K562 (cell line): Measurements from ENCODE around the gene TRIM38. TPM values are rescaled to one million over a fixed set of nuclear protein-coding genes. Genes with fewer than 3 reads are reported as not detected.
A peak's percentile ranks its signal among the peaks of the same experiment; 100 is the strongest.

Experiments used
- ATF4 ChIP-seq: fragments of 450-650 bp; formaldehyde crosslinking; IDR thresholded peaks from 2 replicates; pipeline ENCODE4 v1.4.0; 2022; ENCODE audit warnings: mild to moderate bottlenecking, moderate library complexity
- BCL6 ChIP-seq: fragments of 250-450 bp; sonication (Bioruptor Pico); IDR thresholded peaks from 2 replicates; pipeline ENCODE4 v1.4.0; 2020
- BRF2 ChIP-seq: IDR thresholded peaks from 3 replicates; pipeline ENCODE4 v1.6.1; 2011; ENCODE audit warnings: borderline replicate concordance, mild to moderate bottlenecking; ENCODE audit not compliant: insufficient read length, insufficient read depth
- DPF2 ChIP-seq: fragments of 450-650 bp; IDR thresholded peaks from 2 replicates; pipeline ENCODE4 v1.6.1; 2016
- GATAD2A ChIP-seq: fragments of 450-650 bp; IDR thresholded peaks from 2 replicates; pipeline ENCODE4 v1.6.1; 2017
- GTF2A2 ChIP-seq: IDR thresholded peaks from 2 replicates; pipeline ENCODE4 v1.6.1; 2016; ENCODE audit warnings: mild to moderate bottlenecking, missing genetic modification characterization, missing compliant biosample characterization
- GTF2F1 ChIP-seq: IDR thresholded peaks from 2 replicates; pipeline ENCODE4 v1.6.1; 2011; ENCODE audit warnings: low read depth, low read length, improper control_type of control experiment
- ID3 ChIP-seq, 2 experiments: fragments of 250-450 bp in 1 of 2; fragments of 450-650 bp in 1 of 2; sonication (Bioruptor Pico) in 1 of 2; IDR thresholded peaks; 2 replicates each; pipeline versions ENCODE4 v1.6.1 to v1.8.0; 2016 to 2021; ENCODE audit warnings: mild to moderate bottlenecking in 2 of 2, moderate library complexity in 2 of 2, missing compliant biosample characterization in 1 of 2, missing genetic modification characterization in 1 of 2
- KDM1A ChIP-seq, 2 experiments: fragments of 450-650 bp; IDR thresholded peaks; 2 replicates each; pipeline ENCODE4 v1.6.1; 2016; ENCODE audit warnings: mild to moderate bottlenecking in 2 of 2
- LCOR ChIP-seq: sonication (generic); formaldehyde crosslinking; IDR thresholded peaks from 2 replicates; pipeline ENCODE4 v1.8.0; 2022; ENCODE audit warnings: mild to moderate bottlenecking, missing genetic modification reagents
- MAFK ChIP-seq: IDR thresholded peaks from 2 replicates; pipeline ENCODE4 v1.6.1; 2011; ENCODE audit warnings: low read length, improper control_type of control experiment
- MAX ChIP-seq: sonication (generic); formaldehyde crosslinking; IDR thresholded peaks from 2 replicates; pipeline ENCODE4 v1.9.0; 2022; ENCODE audit warnings: mild to moderate bottlenecking, missing genetic modification reagents
- MCM5 ChIP-seq: fragments of 450-650 bp; IDR thresholded peaks from 2 replicates; pipeline ENCODE4 v1.6.1; 2016; ENCODE audit warnings: low read depth
- MYC ChIP-seq, 2 experiments: fragments of 250-450 bp in 1 of 2; sonication (Bioruptor Pico) in 1 of 2; IDR thresholded peaks; 2 replicates each; pipeline versions ENCODE4 v1.5.1 to v1.6.1; 2012 to 2021; ENCODE audit warnings: low read depth in 2 of 2, borderline replicate concordance in 1 of 2, improper control_type of control experiment in 1 of 2, low read length in 1 of 2, mild to moderate bottlenecking in 1 of 2, moderate library complexity in 1 of 2
- NFIC ChIP-seq: fragments of 450-650 bp; IDR thresholded peaks from 2 replicates; pipeline ENCODE4 v1.6.1; 2017; ENCODE audit warnings: mild to moderate bottlenecking, inconsistent platforms
- NFRKB ChIP-seq: fragments of 450-650 bp; IDR thresholded peaks from 2 replicates; pipeline ENCODE4 v1.6.1; 2016; ENCODE audit warnings: low read depth
- PCBP1 ChIP-seq: fragments of 200-400 bp; formaldehyde crosslinking; IDR thresholded peaks from 2 replicates; pipeline ENCODE4 v1.6.1; 2018; ENCODE audit warnings: mild to moderate bottlenecking, low read depth, low read length; ENCODE audit not compliant: poor library complexity, severe bottlenecking
- POLR2AphosphoS2 ChIP-seq: IDR thresholded peaks from 2 replicates; pipeline ENCODE4 v1.6.1; 2012; ENCODE audit warnings: low read length, improper control_type of control experiment
- RFX7 ChIP-seq: fragments of 250-450 bp; sonication (Bioruptor Pico); IDR thresholded peaks from 2 replicates; pipeline ENCODE4 v1.5.1; 2021; ENCODE audit warnings: mild to moderate bottlenecking
- SAFB ChIP-seq: fragments of 200-400 bp; formaldehyde crosslinking; IDR thresholded peaks from 2 replicates; pipeline ENCODE4 v1.6.1; 2017; ENCODE audit warnings: low read depth, low read length, borderline replicate concordance
- SMC3 ChIP-seq: conservative IDR thresholded peaks from 2 replicates; pipeline ENCODE4 v1.6.1; 2011; ENCODE audit warnings: low read depth, low read length, improper control_type of control experiment; ENCODE audit not compliant: insufficient read depth
- ZNF408 ChIP-seq: fragments of 250-450 bp; sonication (Bioruptor Pico); IDR thresholded peaks from 2 replicates; pipeline ENCODE4 v1.4.0; 2020; ENCODE audit warnings: low read depth, mild to moderate bottlenecking, moderate library complexity
- ZNF639 ChIP-seq, 2 experiments: fragments of 200-800 bp in 1 of 2; sonication (Bioruptor generic) in 1 of 2; sonication (generic) in 1 of 2; formaldehyde crosslinking in 1 of 2; IDR thresholded peaks in 1 of 2; conservative IDR thresholded peaks in 1 of 2; 2 replicates each; pipeline versions ENCODE4 v1.5.0 to v1.6.1; 2016 to 2020; ENCODE audit warnings: missing compliant biosample characterization in 1 of 2, missing genetic modification characterization in 1 of 2, missing genetic modification reagents in 1 of 2
- ZNF695 ChIP-seq: fragments of 450-650 bp; formaldehyde crosslinking; IDR thresholded peaks from 2 replicates; pipeline ENCODE4 v1.4.0; 2020; ENCODE audit warnings: mild to moderate bottlenecking, moderate library complexity
- ZNF77 ChIP-seq: fragments of 250-450 bp; sonication (Bioruptor Pico); IDR thresholded peaks from 2 replicates; pipeline ENCODE4 v1.5.0; 2020
- polyA plus RNA-seq, 8 experiments: library from polyadenylated mRNA; depleted of rRNA in 4 of 8; stranded (reverse) in 5 of 8; unstranded in 3 of 8; fragments of >200 nt; fragmentation: Nextera tagmentation in 2 of 8; fragmentation: Illumina TruSeq in 1 of 8; extraction: Ambion mirVana in 2 of 8; extraction: Trizol in 1 of 8; gene quantifications; 2 replicates each; pipeline versions ENCODE4 v1.2.1 to v1.2.3, GENCODE V29; 2011 to 2014; ENCODE audit warnings: inconsistent platforms in 1 of 8, missing spikeins in 1 of 8
- total RNA-seq, 7 experiments: library from RNA; depleted of rRNA in 6 of 7; stranded (reverse); fragments of >200 nt in 6 of 7; fragmentation: Illumina TruSeq in 2 of 7; extraction: Trizol in 2 of 7; gene quantifications; 2 replicates each; pipeline versions ENCODE4 v1.2.1 to v1.2.3, GENCODE V29; 2011 to 2021; ENCODE audit warnings: low replicate concordance in 1 of 7

Gene TRIM38
- total and polyA plus RNA-seq, 9 of the 15 experiments (the other 6 are each of a cell fraction or from before 2014, with no cell fraction given), result 1.7 to 6.7 (median 6.3) TPM

- TF ChIP-seq ID3 (CRISPR knock-in tag; IDR thresholded peaks at IDR 0.05) (0 out of 2 replicates have a peak, but pooled peaks have one; percentile 16), ID3 (tag; IDR thresholded peaks at IDR 0.05) (no peak), MAX (CRISPR knock-in tag) (0 out of 2 replicates have a peak, but pooled peaks have one; percentile 25), GTF2F1 (no peak), KDM1A (IDR thresholded peaks at IDR 0.05) (no peak), MAFK (no peak), DPF2 (no peak), MCM5 (no peak), PCBP1 (no peak), SAFB (no peak), MYC (IDR thresholded peaks at IDR 0.05; ENCODE audit: low read depth, low read length) (no peak), MYC (CRISPR knock-in tag; IDR thresholded peaks at IDR 0.05; ENCODE audit: borderline replicate concordance, low read depth) (peak; percentile 70; the same call in 1 of the 2 replicates), NFRKB (no peak), SMC3 (no peak), NFIC (no peak), GTF2A2 (tag) (no peak), BCL6 (CRISPR knock-in tag) (no peak), RFX7 (CRISPR knock-in tag) (peak; percentile 48; the same call in 1 of the 2 replicates), POLR2AphosphoS2 (peak; percentile 75; the same call in 1 of the 2 replicates), LCOR (no peak), ZNF408 (no peak), GATAD2A (no peak), ZNF695 (CRISPR knock-in tag) (no peak), ATF4 (peak; percentile 24; the same call in 1 of the 2 replicates), ZNF639 (CRISPR knock-in tag; conservative IDR thresholded peaks at IDR 0.05 in 1 of 2, IDR thresholded peaks at IDR 0.05 in 1 of 2) (0 out of 4 replicates have a peak, but pooled peaks of 1 of the 2 experiments have one; percentile 36), ZNF77 (CRISPR knock-in tag) (no peak), BRF2 (no peak)
Observed at GRCh38 chr6:26028746-26029569, 66.4 kb downstream of the TRIM38 start (continued).
